ENCODE data around the gene TTPAL.

TTPAL gene

DNA sequence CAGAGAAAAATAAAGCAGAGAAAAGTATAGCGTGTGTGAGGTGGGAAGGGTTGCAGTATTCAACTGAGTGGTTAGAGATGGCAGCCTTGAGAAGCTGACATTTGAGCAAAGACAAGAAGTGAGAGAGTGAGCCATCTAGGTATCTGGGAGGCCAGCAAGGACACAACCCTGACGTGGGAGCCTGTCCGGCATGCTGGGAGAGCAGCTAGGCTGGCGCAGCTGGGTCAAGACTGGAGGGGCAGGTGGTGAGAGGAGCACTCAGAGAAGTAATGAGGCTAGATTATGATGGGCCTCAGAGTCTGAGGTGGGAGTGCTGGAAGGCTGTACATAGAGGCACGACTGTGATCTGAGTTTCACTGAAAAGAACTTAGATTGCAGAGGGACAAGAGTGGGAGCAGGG lies 12.9 kb downstream of the TTPAL start:
- H3K4me3 ChIP-seq (ENCODE audit: low read length), result no peak overlapping the region
- TF ChIP-seq ZNF274 (IDR thresholded peaks at IDR 0.05; ENCODE audit: low read depth, low read length), result no peak

DNA sequence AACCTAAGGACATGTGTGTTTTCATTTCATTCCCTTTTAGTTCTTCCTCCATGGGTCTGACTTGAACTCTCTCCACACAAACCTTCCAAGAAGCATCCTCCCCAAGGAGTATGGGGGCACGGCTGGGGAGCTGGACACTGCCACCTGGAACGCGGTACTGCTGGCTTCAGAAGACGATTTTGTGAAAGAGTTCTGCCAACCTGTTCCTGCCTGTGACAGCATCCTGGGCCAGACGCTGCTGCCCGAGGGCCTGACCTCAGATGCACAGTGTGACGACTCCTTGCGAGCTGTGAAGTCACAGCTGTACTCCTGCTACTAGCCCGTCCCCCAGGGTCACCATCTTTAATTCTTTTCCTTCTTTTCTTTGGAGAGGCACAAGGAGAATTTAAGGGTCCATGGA lies 13.5 kb downstream of the TTPAL start:
- TF ChIP-seq ZNF274 (IDR thresholded peaks at IDR 0.05; ENCODE audit: low read depth, low read length), result no peak
- H3K4me3 ChIP-seq (ENCODE audit: low read length), result no peak overlapping the region

DNA sequence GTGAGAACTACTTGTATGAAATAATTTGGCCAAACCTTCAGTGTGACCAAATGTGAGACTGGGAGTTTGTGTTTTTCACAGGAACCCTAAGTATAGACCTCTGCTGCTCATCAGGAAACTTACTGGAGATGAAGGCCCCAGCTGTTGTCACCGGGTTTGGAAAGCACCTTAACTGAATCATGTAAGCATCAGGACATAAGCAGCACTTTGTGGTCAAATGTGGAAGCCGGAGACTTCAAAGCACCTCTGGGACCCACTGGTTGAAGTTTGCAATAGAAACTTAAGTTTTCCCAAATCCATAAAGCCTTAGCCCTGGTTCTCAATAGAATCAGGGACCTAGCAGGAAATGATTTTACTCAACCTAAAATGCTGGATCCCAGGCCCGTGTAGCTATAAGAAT lies 14.3 kb downstream of the TTPAL start:
- TF ChIP-seq ZNF274 (IDR thresholded peaks at IDR 0.05; ENCODE audit: low read depth, low read length), result no peak
- no peak overlapping the region for H3K4me3 ChIP-seq (ENCODE audit: low read length)

DNA sequence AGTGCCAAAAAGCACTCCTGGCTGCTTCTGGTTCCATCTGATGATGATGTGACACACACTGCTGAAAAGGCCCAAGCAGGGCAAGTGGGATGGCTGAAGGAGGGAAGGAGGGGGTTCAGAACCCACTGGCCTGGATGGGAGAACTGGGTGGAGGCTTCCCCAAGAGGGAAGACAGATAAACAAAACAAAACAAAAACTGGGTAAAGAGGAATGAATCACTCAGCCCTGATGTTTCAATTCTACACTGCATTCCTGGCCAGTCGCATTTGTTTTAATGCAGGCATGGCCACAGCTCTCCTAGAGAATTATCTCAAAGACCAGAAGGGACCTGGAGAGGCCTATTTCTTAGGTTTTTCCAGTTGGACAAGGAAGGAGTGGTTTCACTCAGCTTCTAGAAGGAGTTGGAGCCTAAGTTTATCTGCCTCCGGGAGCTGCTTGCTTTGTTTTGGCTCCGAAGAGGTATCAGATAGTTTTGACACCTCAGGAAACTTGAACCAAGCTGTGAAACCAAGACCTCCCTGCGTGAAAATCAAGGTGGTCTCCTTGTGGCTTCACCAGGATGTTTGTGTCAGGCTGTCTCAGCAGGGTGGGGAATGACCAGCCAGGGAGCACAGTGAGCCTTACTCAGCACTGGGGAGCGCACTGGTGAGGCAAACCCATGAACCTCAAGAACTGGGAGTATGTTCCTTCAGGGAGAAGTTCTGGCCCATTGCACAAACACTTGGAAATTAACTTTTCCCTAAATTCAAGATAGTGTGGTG lies 16.1 kb downstream of the TTPAL start:
- TF ChIP-seq ZNF274 (IDR thresholded peaks at IDR 0.05; ENCODE audit: low read depth, low read length), result no peak
- no peak overlapping the region for H3K4me3 ChIP-seq (ENCODE audit: low read length)

DNA sequence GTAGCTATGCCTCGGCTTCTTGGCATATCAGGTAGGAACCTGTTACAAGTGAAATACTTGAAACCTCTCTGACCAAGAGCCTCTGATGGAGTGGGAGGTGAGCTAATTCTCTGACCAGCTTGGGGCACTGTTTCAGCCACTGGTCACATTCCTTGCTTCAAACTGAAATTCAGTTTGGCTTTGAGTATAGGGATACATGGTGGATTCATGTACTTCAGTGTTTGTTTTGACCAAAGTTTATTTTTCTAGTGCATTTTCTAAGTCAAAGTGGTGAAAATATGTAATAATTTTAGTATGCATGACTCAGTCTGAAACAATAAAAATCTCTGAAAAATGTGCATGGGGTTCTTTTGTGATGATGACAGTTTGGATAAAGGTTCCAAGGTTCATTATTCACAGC lies 18.6 kb downstream of the TTPAL start:
- no peak overlapping the region for H3K4me3 ChIP-seq (ENCODE audit: low read length)
- TF ChIP-seq ZNF274 (IDR thresholded peaks at IDR 0.05; ENCODE audit: low read depth, low read length), result no peak

DNA sequence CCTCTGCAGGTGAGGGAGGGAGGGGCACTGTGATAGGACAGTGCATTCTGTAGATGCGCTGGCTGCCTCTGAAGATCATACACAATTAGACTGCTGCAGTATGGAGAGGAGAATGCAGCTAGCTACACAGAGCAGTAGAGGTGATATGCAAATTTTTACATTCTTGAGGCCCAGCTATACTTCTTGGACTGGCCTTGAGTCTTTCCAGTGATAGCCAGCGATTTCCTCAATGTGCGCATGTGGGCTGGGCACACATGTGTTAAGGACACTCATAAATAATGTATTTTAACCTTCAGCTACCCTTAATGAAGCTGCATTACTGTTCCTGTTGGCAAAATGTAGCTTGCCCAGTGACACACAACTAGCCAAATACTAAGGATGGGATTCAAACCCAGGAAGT lies 19.0 kb downstream of the TTPAL start:
- no peak overlapping the region for H3K4me3 ChIP-seq (ENCODE audit: low read length)
- no peak for TF ChIP-seq ZNF274 (IDR thresholded peaks at IDR 0.05; ENCODE audit: low read depth, low read length)

DNA sequence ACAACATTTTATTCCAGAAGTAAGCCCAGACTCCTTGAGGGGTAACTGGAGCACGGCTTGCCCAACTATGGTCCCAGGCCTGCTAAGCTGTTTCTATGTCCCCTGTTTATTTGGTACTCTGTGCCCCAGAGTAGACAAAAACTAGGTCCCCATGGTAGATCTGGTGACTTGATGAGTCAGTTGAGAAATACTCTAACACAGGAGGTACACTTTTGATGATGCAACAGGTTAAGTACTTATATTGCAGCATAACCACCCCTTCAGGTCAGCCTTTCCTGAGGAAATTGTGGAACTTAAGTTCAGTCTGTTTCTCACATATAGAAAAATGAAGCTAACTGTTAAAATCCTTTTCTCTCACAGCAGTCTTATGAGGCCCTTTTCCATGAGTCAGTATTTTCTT lies 19.6 kb downstream of the TTPAL start:
- H3K4me3 ChIP-seq (ENCODE audit: low read length), result no peak overlapping the region

DNA sequence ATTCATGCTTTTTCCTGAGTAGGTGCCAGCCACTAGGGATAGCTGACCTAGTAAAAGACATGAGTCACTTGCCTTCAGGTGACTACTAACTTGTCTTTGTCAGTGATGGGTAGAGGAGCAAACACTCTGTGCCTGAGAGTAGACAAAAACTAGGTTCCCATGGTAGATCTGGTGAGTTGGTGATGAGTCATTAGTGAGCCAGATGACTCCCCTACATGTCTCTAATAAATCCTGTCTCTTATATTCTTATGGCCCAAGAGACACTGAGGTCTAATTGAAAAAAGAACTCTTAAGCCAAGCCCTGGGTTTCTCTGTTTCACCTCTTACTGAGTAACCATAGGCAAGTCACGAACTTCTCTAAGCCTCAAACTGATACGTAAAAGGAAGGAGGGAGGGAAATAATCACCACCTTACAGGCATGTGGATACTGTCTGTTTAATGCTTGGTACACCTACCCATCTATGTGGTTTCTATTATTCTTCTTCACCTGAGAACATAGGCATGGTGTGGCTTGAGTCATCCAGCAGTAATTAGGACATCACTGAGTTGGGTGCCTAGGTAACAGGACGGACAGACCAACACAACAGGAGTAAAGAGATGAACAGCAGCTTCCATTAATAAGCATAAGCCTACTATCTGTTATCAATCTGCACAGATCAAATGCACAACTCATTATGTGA lies 20.3 kb downstream of the TTPAL start:
- TF ChIP-seq ZNF274 (IDR thresholded peaks at IDR 0.05; ENCODE audit: low read depth, low read length), result no peak
- no peak overlapping the region for H3K4me3 ChIP-seq (ENCODE audit: low read length)

More for the DNA sequence above, 19.6 kb downstream of the TTPAL start:
- no peak for TF ChIP-seq ZNF274 (IDR thresholded peaks at IDR 0.05; ENCODE audit: low read depth, low read length)

DNA sequence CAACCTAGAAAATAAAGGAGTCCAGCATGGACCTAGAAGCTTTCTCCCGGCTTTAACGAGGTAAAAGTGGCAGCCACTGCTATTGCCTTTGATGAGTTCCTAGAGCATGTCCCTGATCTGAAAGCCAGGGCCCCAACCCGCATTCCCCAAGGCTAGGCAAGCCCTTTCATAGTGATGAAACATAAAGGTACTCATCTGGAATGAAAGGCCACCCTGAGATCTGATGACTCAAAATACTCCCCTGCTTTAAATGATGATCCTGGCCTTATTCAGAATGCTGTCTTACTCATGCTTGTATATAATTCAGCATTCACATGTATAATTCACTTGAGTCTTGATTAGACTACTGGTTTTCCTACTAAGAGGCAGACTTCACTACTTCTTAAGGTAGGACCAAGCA lies 21.3 kb downstream of the TTPAL start:
- no peak overlapping the region for H3K4me3 ChIP-seq (ENCODE audit: low read length)
- TF ChIP-seq ZNF274 (IDR thresholded peaks at IDR 0.05; ENCODE audit: low read depth, low read length), result no peak

DNA sequence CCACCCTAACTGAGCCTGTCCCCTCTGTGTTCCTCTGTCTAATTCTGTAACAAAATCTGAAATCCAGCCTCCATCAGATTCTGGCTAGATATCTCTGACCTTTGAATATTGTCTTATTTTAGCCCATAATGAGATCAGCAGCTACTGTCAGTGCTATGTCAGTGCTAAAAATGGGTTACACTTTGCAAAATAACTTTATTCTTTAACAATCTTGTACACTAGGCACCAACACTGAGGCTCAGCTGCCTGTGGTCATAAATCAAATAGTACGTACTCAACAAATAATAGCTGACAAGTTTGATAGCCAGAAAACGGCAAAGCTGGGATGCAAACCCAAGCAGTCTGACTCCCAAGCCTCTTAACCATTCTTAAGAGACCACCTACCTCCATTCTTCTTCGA lies 22.1 kb downstream of the TTPAL start:
- no peak for TF ChIP-seq ZNF274 (IDR thresholded peaks at IDR 0.05; ENCODE audit: low read depth, low read length)
- no peak overlapping the region for H3K4me3 ChIP-seq (ENCODE audit: low read length)

DNA sequence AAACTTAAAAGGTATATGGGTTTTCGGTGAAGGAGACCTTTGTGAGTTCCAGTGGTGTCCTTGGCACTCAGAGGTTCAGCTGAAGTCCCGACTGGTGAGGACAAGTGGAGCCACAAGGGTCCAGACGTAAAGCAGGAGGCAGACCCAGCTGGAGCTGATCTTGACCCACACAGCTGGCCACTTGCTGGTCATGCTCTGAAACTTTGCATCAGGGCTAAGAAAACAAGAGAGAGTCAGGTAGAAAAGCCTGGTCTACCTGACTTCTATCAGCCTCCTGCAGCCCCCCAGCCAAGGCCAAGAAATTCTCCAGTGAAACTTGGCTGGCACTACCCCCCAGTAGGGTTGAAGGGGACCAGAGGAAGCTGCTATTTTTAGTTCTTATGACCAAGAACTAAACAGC lies 24.5 kb downstream of the TTPAL start:
- no peak overlapping the region for H3K4me3 ChIP-seq (ENCODE audit: low read length)
- no peak for TF ChIP-seq ZNF274 (IDR thresholded peaks at IDR 0.05; ENCODE audit: low read depth, low read length)

DNA sequence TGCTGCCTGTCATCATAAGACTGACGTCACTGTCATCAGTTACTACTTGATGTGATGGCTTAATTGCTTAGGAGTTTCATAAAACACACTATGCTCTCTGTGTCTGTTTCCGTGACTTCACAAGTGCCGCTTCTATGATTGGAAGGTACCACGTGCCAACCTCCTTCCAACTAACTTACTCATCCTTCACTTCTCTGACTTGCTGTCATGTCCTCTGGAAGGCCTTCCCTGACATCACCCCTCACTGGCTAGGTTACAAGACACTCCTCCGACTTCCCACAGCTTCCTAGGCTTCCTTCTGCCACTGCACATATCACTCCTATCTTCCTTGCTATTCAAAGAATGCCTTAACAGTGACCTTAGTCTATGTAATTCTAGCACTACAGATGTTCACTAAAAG lies 25.8 kb downstream of the TTPAL start:
- TF ChIP-seq ZNF274 (IDR thresholded peaks at IDR 0.05; ENCODE audit: low read depth, low read length), result no peak
- H3K4me3 ChIP-seq (ENCODE audit: low read length), result no peak overlapping the region

DNA sequence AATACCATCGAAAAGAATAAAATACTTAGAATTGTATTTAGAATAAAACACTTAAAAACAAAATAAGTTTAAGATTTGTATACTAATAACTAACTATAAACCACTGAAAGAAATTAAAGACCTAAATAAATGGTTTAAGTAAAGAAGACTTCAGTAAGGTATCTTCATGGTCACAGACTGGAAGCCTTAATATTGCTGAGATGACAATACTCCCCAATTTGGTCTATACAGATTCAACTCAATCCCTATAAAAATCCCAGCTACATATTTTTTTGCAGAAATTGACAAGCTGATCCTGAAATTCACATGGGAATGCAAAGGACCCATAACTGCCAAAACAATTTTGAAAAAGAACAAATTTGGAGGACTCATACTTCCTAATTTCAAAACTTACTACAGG lies 27.3 kb downstream of the TTPAL start:
- H3K4me3 ChIP-seq (ENCODE audit: low read length), result no peak overlapping the region
- no peak for TF ChIP-seq ZNF274 (IDR thresholded peaks at IDR 0.05; ENCODE audit: low read depth, low read length)

DNA sequence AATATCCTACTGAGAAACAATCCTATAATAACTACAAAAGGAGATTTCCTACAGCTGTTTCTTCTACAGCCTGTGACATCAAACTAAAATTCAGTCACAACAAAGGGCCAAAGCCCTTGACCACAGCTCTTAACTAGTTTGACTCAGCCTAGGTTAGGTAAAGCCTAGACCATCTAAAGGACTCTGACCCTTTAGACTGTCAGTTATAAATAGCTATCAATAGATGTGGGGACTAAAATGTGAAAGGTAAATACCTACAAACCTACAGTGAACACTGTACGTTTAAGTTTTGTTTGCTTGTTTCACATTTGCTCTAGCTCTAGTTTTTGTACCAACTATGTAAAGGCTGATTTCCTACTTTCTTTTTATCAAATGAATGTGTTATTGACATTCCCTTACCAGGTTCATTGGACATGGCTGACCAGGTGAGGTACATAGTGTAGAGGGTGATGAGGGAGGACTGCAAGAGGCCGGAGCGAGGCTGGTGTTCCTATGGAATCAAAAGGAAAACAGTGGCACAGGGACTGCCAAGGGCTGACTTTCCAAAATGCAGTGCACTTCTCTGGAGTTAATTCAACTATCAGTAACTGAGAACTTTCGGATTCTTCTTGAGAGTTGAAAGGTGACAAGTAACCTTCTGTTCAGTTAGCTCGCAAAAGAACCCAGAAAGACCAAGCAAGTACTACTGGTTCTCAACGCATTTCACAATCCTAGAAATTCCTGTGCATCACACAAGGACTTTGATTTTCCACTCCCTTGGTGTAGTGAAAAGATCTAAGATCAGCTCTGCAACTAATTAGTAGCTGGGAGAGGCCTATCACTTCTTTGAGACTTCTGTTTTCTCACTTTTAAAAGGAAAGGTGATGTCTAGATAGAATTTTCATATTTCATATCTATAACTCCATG lies 29.0 kb downstream of the TTPAL start:
- no peak overlapping the region for H3K4me3 ChIP-seq (ENCODE audit: low read length)
- no peak for TF ChIP-seq ZNF274 (IDR thresholded peaks at IDR 0.05; ENCODE audit: low read depth, low read length)

DNA sequence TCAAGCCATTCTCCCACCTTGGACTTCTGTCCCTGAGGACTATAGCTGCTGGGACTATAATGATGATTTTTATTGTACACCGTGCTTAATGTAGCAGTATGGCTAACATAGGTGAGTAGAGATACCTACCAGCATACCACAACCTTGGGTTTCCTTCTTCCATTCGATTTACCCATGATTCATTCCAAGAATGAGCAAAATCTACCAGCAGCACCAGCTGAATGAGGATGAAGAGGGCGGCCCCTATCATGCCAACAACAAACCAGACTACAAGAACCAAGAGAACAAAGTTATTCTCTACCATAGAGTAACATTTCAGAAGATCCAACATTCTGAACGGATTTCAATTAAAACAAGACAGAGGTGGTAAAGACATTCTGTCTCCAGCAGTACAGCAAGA lies 34.1 kb downstream of the TTPAL start:
- no peak overlapping the region for H3K4me3 ChIP-seq (ENCODE audit: low read length)
- no peak for TF ChIP-seq ZNF274 (IDR thresholded peaks at IDR 0.05; ENCODE audit: low read depth, low read length)

All from GM08714 (cell line).